ENCODE data around the gene RC3H2. TPM values are rescaled to one million over a fixed set of nuclear protein-coding genes. Genes with fewer than 3 reads are reported as not detected.
A peak's percentile ranks its signal among the peaks of the same experiment; 100 is the strongest.

Gene RC3H2
- total and polyA plus RNA-seq, 10 of the 15 experiments (the other 5 are each of a cell fraction or from before 2014, with no cell fraction given) = 7.2 to 25.5 (median 16.1) TPM

DNA sequence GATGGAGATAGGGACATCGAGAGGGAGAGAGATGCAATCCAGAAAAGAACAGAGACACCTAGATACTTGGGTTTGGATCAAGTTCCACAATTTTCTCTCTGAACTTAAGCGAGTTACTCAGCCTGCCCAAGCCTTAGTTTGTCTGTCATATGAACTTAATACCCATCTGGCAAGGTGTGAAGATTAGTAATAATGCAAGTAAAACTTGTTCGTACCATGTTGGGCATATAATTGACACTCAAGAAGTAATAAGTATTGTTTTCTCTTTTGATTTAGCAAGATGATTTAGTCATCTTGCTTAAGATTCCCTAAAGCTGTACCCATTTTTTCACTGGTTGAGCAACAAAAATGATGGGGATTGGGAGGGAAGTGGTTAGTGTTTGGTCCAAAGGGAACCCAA, 43.2 kb upstream of the RC3H2 start (continued):
- TF ChIP-seq, protein P1, sequence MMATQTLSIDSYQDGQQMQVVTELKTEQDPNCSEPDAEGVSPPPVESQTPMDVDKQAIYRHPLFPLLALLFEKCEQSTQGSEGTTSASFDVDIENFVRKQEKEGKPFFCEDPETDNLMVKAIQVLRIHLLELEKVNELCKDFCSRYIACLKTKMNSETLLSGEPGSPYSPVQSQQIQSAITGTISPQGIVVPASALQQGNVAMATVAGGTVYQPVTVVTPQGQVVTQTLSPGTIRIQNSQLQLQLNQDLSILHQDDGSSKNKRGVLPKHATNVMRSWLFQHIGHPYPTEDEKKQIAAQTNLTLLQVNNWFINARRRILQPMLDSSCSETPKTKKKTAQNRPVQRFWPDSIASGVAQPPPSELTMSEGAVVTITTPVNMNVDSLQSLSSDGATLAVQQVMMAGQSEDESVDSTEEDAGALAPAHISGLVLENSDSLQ (IDR thresholded peaks at IDR 0.05) = peak; percentile 66
- TF ChIP-seq, protein P2, sequence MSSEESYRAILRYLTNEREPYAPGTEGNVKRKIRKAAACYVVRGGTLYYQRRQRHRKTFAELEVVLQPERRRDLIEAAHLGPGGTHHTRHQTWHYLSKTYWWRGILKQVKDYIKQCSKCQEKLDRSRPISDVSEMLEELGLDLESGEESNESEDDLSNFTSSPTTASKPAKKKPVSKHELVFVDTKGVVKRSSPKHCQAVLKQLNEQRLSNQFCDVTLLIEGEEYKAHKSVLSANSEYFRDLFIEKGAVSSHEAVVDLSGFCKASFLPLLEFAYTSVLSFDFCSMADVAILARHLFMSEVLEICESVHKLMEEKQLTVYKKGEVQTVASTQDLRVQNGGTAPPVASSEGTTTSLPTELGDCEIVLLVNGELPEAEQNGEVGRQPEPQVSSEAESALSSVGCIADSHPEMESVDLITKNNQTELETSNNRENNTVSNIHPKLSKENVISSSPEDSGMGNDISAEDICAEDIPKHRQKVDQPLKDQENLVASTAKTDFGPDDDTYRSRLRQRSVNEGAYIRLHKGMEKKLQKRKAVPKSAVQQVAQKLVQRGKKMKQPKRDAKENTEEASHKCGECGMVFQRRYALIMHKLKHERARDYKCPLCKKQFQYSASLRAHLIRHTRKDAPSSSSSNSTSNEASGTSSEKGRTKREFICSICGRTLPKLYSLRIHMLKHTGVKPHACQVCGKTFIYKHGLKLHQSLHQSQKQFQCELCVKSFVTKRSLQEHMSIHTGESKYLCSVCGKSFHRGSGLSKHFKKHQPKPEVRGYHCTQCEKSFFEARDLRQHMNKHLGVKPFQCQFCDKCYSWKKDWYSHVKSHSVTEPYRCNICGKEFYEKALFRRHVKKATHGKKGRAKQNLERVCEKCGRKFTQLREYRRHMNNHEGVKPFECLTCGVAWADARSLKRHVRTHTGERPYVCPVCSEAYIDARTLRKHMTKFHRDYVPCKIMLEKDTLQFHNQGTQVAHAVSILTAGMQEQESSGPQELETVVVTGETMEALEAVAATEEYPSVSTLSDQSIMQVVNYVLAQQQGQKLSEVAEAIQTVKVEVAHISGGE (CRISPR knock-in tag; IDR thresholded peaks at IDR 0.05) = no peak
- TF ChIP-seq SREBF2 (IDR thresholded peaks at IDR 0.05; ENCODE audit: low read length) = no peak
- TF ChIP-seq MYC (IDR thresholded peaks at IDR 0.05; ENCODE audit: insufficient read depth, insufficient read length, insufficient replicate concordance, low read length, severe bottlenecking) = no peak
- no peak for TF ChIP-seq MYB (IDR thresholded peaks at IDR 0.05; ENCODE audit: borderline replicate concordance, low read depth, low read length)
- no peak for TF ChIP-seq WRNIP1 (IDR thresholded peaks at IDR 0.05; ENCODE audit: borderline replicate concordance, low read depth, low read length)
- no peak for TF ChIP-seq NFYA (IDR thresholded peaks at IDR 0.05; ENCODE audit: borderline replicate concordance, low read depth, low read length)
- no peak for TF ChIP-seq ZBTB40 (IDR thresholded peaks at IDR 0.05; ENCODE audit: borderline replicate concordance)
- TF ChIP-seq TCF7 (IDR thresholded peaks at IDR 0.05; ENCODE audit: borderline replicate concordance) = no peak
- TF ChIP-seq ZBTB4 (CRISPR knock-in tag; IDR thresholded peaks at IDR 0.05) = no peak
- TF ChIP-seq, protein P3, sequence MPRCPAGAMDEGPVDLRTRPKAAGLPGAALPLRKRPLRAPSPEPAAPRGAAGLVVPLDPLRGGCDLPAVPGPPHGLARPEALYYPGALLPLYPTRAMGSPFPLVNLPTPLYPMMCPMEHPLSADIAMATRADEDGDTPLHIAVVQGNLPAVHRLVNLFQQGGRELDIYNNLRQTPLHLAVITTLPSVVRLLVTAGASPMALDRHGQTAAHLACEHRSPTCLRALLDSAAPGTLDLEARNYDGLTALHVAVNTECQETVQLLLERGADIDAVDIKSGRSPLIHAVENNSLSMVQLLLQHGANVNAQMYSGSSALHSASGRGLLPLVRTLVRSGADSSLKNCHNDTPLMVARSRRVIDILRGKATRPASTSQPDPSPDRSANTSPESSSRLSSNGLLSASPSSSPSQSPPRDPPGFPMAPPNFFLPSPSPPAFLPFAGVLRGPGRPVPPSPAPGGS (IDR thresholded peaks at IDR 0.05; ENCODE audit: borderline replicate concordance, insufficient read depth, low read depth, low read length, poor library complexity, severe bottlenecking) = no peak
- 0 out of 2 replicates have a peak, but pooled peaks have one; percentile 35 for TF ChIP-seq JUND (IDR thresholded peaks at IDR 0.05; ENCODE audit: low read depth, low read length)
- no peak for TF ChIP-seq IRF5 (IDR thresholded peaks at IDR 0.05; ENCODE audit: borderline replicate concordance)
- no peak for TF ChIP-seq HDAC2 (IDR thresholded peaks at IDR 0.05)
